ENCODE data around the gene WDR45. TPM values are rescaled to one million over a fixed set of nuclear protein-coding genes. Genes with fewer than 3 reads are reported as not detected.

WDR45 gene
- total and polyA plus RNA-seq, 8 donors, result 12.2 to 209 (median 83.1) TPM

DNA sequence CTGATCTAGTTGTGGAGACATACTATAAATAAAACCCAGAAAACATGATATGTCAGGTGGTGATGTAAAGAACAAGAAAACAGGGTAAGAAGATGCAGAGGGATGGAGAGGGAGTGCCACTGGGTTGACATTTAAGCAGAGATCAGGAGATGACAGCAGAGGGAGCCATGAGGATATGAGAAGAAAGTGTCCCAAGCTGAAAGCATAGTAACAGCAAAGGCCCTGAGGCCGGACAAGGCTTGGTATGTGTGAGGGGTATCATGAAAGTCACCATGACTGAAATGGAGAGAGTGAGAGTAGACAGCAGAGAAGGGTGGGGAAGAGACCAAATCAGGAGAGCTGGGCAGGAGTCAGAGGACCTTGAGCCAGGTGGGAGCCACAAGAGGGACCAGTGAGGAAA is 40.4 kb upstream of the WDR45 start:
- H3K4me3 ChIP-seq, result no peak overlapping the region
- H3K27me3 ChIP-seq, result no peaks in the 10 kb centered on the region
- 33 to 81% (median 62%) methylated on average over 1 of the region's 1 CpG for WGBS, 5 donors
- H3K9me3 ChIP-seq, result no peaks in the 10 kb centered on the region
- no peak for DNase-seq
- H3K4me1 ChIP-seq, result peaks cover 0 to 19% (median 13%) of the 10 kb centered on the region in 4 donors
- no peak overlapping the region for H3K27ac ChIP-seq
- TF ChIP-seq EP300 (IDR thresholded peaks at IDR 0.05) (no peak), POLR2AphosphoS5 (IDR thresholded peaks at IDR 0.05) (no peak), POLR2A (IDR thresholded peaks at IDR 0.05) (no peak)
- TF ChIP-seq, protein P1, sequence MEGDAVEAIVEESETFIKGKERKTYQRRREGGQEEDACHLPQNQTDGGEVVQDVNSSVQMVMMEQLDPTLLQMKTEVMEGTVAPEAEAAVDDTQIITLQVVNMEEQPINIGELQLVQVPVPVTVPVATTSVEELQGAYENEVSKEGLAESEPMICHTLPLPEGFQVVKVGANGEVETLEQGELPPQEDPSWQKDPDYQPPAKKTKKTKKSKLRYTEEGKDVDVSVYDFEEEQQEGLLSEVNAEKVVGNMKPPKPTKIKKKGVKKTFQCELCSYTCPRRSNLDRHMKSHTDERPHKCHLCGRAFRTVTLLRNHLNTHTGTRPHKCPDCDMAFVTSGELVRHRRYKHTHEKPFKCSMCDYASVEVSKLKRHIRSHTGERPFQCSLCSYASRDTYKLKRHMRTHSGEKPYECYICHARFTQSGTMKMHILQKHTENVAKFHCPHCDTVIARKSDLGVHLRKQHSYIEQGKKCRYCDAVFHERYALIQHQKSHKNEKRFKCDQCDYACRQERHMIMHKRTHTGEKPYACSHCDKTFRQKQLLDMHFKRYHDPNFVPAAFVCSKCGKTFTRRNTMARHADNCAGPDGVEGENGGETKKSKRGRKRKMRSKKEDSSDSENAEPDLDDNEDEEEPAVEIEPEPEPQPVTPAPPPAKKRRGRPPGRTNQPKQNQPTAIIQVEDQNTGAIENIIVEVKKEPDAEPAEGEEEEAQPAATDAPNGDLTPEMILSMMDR (IDR thresholded peaks at IDR 0.05), result no peak
- H3K36me3 ChIP-seq, result peaks cover 8 to 70% (median 58%) of the 10 kb centered on the region in 4 donors
- intact Hi-C loops (cut with DNase I; ENCODE audit: low total_unique reads), result loop anchor here (10.0 kb wide), 1 partner anchor 55 kb away; no protein-coding TSS in a partner anchor

DNA sequence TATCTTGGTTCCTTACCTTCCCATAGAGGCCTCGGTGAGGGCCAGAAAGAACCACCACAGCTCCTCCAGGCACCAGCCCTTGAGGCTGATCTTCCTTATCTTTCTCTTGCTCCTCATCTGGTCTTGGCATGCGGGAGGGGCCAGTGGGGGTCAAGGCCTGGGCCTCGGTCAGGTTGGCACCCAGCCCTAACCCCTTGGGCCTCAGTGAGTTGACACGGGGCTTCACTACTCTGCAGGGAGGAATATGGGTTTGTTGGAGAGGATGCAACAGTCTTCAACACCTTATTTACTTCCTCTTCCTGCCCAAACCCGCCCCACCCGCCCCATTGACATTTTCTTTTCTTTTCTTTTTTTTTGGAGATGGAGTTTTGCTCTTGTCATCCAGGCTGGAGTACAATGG is 37.9 kb upstream of the WDR45 start:
- Histone ChIP-seq H3K9me3 (no peaks in the 10 kb centered on the region), H3K27me3 (no peaks in the 10 kb centered on the region), H3K4me3 (no peak overlapping the region), H3K4me1 (peaks cover 0 to 9% (median 7%) of the 10 kb centered on the region in 4 donors), H3K36me3 (peaks cover 17 to 94% (median 81%) of the 10 kb centered on the region in 4 donors), H3K27ac (no peak overlapping the region)
- TF ChIP-seq EP300 (IDR thresholded peaks at IDR 0.05) (no peak), POLR2A (IDR thresholded peaks at IDR 0.05) (no peak), POLR2AphosphoS5 (IDR thresholded peaks at IDR 0.05) (no peak)
- TF ChIP-seq, protein P1 (IDR thresholded peaks at IDR 0.05), result no peak
- no peak for DNase-seq
- WGBS, 5 donors, result 61 to 73% (median 69%) methylated on average over 3 to 6 of the region's 6 CpGs
- intact Hi-C loops (cut with DNase I; ENCODE audit: low total_unique reads), result no loop called here

DNA sequence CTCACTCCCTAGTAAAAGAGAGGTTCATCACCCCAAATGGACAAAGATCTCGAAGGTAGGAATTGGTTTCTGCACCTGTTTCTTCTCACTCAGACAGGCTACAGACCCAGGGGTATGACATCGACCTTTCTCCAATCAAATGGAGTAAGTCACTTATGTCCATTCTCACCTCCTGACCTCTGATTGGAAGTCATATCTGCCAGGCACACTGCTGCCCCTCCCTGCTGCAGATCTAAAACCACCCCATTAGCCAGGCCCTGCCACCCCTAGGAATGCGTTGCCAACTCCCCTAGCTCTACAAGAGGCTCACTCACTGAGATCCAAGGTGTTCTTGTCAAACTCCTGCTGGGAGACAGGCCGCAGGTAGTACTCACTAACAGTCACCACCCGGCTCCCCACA is 37.0 kb upstream of the WDR45 start:
- intact Hi-C loops (cut with DNase I; ENCODE audit: low total_unique reads), result no loop called here
- Histone ChIP-seq H3K4me1 (peaks cover 0 to under 1% (median 0%) of the 10 kb centered on the region in 4 donors), H3K4me3 (no peak overlapping the region), H3K27ac (no peak overlapping the region), H3K27me3 (no peaks in the 10 kb centered on the region), H3K36me3 (peaks cover 17 to 96% (median 89%) of the 10 kb centered on the region in 4 donors), H3K9me3 (no peaks in the 10 kb centered on the region)
- no peak for DNase-seq
- TF ChIP-seq POLR2AphosphoS5 (IDR thresholded peaks at IDR 0.05) (no peak), POLR2A (IDR thresholded peaks at IDR 0.05) (no peak), EP300 (IDR thresholded peaks at IDR 0.05) (no peak)
- TF ChIP-seq, protein P1 (IDR thresholded peaks at IDR 0.05), result no peak
- WGBS, 5 donors, result 75 to 100% (median 87%) methylated on average over 3 to 5 of the region's 5 CpGs

DNA sequence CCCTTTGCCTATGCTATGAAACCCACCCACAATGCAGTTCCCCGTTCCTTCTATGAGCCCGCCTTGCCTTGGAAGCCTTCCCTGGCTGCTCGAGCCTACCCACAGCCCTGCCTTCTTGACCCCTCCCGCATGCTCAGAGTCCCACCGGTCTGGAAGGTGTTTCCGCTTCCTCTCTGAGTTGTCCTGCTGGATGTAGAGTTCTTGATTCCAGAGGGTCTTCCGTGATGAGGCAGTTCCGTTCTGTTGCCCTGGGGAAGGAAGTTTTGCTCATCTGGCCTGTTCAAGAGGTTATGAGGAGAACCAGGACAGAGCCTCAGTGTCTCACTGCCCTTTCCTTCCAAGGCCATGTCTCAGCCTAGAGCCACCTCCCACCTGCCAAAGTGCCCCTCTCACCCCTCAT is 36.4 kb upstream of the WDR45 start:
- DNase-seq, result no peak
- intact Hi-C loops (cut with DNase I; ENCODE audit: low total_unique reads), result no loop called here
- Histone ChIP-seq H3K27me3 (no peaks in the 10 kb centered on the region), H3K9me3 (no peaks in the 10 kb centered on the region), H3K4me3 (no peak overlapping the region), H3K27ac (no peak overlapping the region), H3K4me1 (no peaks in the 10 kb centered on the region), H3K36me3 (peaks cover 17 to 93% (median 86%) of the 10 kb centered on the region in 4 donors)
- 78 to 86% (median 85%) methylated on average over 8 of the region's 8 CpGs for WGBS, 5 donors
- TF ChIP-seq EP300 (IDR thresholded peaks at IDR 0.05) (no peak), POLR2A (IDR thresholded peaks at IDR 0.05) (no peak), POLR2AphosphoS5 (IDR thresholded peaks at IDR 0.05) (no peak)
- TF ChIP-seq, protein P1 (IDR thresholded peaks at IDR 0.05), result no peak
